ENCODE results near the gene ARHGEF25.
A peak's percentile ranks its signal among the peaks of the same experiment; 100 is the strongest.

Gene ARHGEF25

DNA sequence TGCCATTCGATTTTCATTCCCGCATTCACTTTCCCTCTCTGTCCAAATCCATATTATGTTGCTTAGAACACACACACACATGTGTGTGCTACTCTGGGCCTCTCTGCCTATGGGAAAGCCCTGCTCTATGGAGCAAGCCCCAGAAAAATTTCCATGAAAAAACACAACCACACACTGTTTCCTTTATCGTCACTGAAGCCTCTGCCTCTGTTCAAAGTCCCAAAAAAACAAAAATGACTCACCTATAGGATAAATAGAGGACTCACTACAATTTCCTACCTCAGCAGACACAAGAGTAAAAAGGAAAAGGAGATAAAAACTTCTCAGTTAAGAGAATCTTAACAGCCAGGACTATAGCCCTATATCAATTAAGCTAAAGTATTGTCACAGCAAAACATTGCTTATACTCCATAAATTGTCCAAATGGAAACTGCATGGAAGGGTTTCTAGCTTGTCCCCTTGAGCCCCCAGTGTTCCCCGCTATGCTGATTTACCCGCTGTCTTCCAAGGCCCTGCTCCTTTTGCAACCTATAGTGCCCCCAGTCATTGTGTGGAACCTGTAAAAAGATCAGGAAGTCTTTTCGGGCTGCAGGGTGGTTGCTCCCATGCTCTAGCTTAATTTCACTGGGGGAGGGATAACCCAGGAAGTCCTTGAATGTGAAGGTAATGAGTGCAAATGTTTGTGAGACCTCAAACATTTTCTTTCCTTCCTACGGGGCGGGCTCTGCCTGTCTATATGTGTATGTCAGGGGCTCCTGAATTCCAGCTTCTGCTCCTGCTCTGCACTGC, 31.4 kb upstream of the ARHGEF25 start:
- H3K36me3 ChIP-seq (ENCODE audit: control insufficient read depth in 4 of 4, insufficient read depth in 4 of 4, low read length in 3 of 4) = peaks cover 0 to 18% (median 7%) of the 10 kb centered on the region in 4 experiments
- WGBS (ENCODE audit: insufficient coverage) = 98% methylated on average over 4 of the region's 8 CpGs
- ChIA-PET POLR2A (no interaction called here), CTCF (interaction anchor here (0.6 to 7.7 kb wide), 9 partner anchors 10 to 62 kb away, joined by 3 to 121 read pairs (median 4); no protein-coding TSS in a partner anchor)
- H3K9me3 ChIP-seq (ENCODE audit: control extremely low read depth in 1 of 5, control insufficient read depth in 4 of 5, insufficient read depth in 2 of 5, low read depth in 1 of 5, low read length in 4 of 5) = no peaks in the 10 kb centered on the region
- H3K4me3 ChIP-seq (ENCODE audit: control insufficient read depth in 1 of 7, extremely low read depth in 1 of 7, insufficient read depth in 4 of 7, low read depth in 2 of 7, low read length in 6 of 7) = no peak overlapping the region
- H3K27me3 ChIP-seq (replicated peaks in 2 of 5; ENCODE audit: control insufficient read depth in 4 of 5, insufficient read depth in 5 of 5, low read length in 4 of 5) = peaks cover 0 to 23% (median 0%) of the 10 kb centered on the region in 5 experiments
- no peak for DNase-seq
- H3K4me1 ChIP-seq (ENCODE audit: control extremely low read depth in 1 of 4, control insufficient read depth in 4 of 4, insufficient read depth in 4 of 4, low read length in 3 of 4) = no peaks in the 10 kb centered on the region
- H3K27ac ChIP-seq (ENCODE audit: insufficient read depth in 1 of 2, low read depth in 1 of 2, low read length in 2 of 2, poor library complexity in 1 of 2, severe bottlenecking in 2 of 2) = no peak overlapping the region

DNA sequence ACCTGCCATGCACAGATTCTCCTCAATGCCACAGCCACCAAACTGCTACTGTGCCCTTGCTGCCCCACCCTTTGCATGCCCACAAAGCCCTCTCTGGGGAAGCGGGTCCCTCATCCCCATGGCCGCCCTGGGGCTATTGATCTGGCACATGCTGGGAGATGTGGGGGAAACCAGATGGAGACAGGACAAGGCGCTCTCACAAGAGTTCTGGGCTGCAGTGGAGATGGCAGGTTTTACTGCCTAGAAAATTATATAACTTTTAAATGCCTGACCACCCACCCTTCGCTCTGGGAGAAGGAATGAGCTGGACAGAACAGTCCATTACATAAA, 30.8 kb upstream of the ARHGEF25 start:
- ChIA-PET CTCF (interaction anchor here (0.9 to 7.7 kb wide), 12 partner anchors 10 to 146 kb away, joined by 3 to 121 read pairs (median 4); no protein-coding TSS in a partner anchor), POLR2A (no interaction called here)
- Histone ChIP-seq H3K27me3 (replicated peaks in 2 of 5; ENCODE audit: control insufficient read depth in 4 of 5, insufficient read depth in 5 of 5, low read length in 4 of 5) (peaks cover 0 to 26% (median 0%) of the 10 kb centered on the region in 5 experiments), H3K9me3 (ENCODE audit: control extremely low read depth in 1 of 5, control insufficient read depth in 4 of 5, insufficient read depth in 2 of 5, low read depth in 1 of 5, low read length in 4 of 5) (no peaks in the 10 kb centered on the region), H3K27ac (ENCODE audit: insufficient read depth in 1 of 2, low read depth in 1 of 2, low read length in 2 of 2, poor library complexity in 1 of 2, severe bottlenecking in 2 of 2) (no peak overlapping the region), H3K4me1 (ENCODE audit: control extremely low read depth in 1 of 4, control insufficient read depth in 4 of 4, insufficient read depth in 4 of 4, low read length in 3 of 4) (no peaks in the 10 kb centered on the region), H3K36me3 (ENCODE audit: control insufficient read depth in 4 of 4, insufficient read depth in 4 of 4, low read length in 3 of 4) (peaks cover 0 to 17% (median 4%) of the 10 kb centered on the region in 4 experiments), H3K4me3 (ENCODE audit: control insufficient read depth in 1 of 7, extremely low read depth in 1 of 7, insufficient read depth in 4 of 7, low read depth in 2 of 7, low read length in 6 of 7) (no peak overlapping the region)
- 90% methylated on average over 2 of the region's 4 CpGs for WGBS (ENCODE audit: insufficient coverage)
- no peak for DNase-seq

DNA sequence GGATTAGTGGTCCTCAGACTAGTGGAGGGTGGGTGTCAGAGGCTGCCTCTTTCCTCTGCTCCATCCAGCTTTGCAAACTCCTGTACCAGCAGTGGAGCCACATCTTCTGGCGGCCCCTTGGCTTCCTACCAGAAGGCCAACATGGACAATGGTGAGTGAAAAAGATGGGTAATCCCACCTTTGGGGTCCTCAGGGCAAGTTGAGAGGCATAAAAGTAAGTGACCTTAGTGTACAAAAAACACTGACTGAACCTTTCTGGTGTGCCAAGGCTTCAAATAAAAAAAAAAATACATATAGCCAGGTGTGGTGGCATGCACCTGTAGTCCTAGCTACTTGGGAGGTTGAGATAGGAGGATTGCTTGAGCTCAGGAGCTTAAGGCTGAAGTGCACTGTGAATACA, 29.4 kb upstream of the ARHGEF25 start:
- POLR2A ChIA-PET = no interaction called here
- peaks cover 0 to 6% (median 2%) of the 10 kb centered on the region in 4 experiments for H3K36me3 ChIP-seq (ENCODE audit: control insufficient read depth in 4 of 4, insufficient read depth in 4 of 4, low read length in 3 of 4)
- DNase-seq = no peak
- CTCF ChIA-PET = interaction anchor here (0.7 to 7.7 kb wide), 17 partner anchors 10 to 160 kb away, joined by 3 to 121 read pairs (median 7); no protein-coding TSS in a partner anchor
- peaks cover 0 to 24% (median 0%) of the 10 kb centered on the region in 5 experiments for H3K27me3 ChIP-seq (replicated peaks in 2 of 5; ENCODE audit: control insufficient read depth in 4 of 5, insufficient read depth in 5 of 5, low read length in 4 of 5)
- no peak overlapping the region for H3K27ac ChIP-seq (ENCODE audit: insufficient read depth in 1 of 2, low read depth in 1 of 2, low read length in 2 of 2, poor library complexity in 1 of 2, severe bottlenecking in 2 of 2)
- no CpG with 5 or more reads among the region's 1 CpG for WGBS (ENCODE audit: insufficient coverage)
- H3K4me3 ChIP-seq (ENCODE audit: control insufficient read depth in 1 of 7, extremely low read depth in 1 of 7, insufficient read depth in 4 of 7, low read depth in 2 of 7, low read length in 6 of 7) = no peak overlapping the region
- no peaks in the 10 kb centered on the region for H3K4me1 ChIP-seq (ENCODE audit: control extremely low read depth in 1 of 4, control insufficient read depth in 4 of 4, insufficient read depth in 4 of 4, low read length in 3 of 4)
- H3K9me3 ChIP-seq (ENCODE audit: control extremely low read depth in 1 of 5, control insufficient read depth in 4 of 5, insufficient read depth in 2 of 5, low read depth in 1 of 5, low read length in 4 of 5) = no peaks in the 10 kb centered on the region

DNA sequence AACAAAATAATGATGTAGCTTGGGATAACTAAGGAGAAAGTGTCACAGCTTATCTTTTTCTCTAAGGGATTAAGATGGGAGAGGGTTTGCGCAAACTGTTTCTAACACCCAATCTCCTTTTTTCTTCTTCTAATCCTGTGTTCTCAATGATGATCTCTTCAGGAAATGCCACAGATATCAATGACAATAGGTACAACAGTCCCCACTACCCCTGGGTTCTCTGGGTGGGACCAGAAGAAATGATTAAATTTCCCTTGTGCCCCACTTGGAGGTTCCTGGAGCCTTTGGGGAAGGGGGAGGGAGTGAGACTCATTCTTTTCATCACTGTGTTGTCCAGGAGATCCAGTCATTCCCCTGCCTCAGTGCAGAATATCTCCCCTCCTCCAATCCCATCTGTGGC, 28.8 kb upstream of the ARHGEF25 start:
- H3K9me3 ChIP-seq (ENCODE audit: control extremely low read depth in 1 of 5, control insufficient read depth in 4 of 5, insufficient read depth in 2 of 5, low read depth in 1 of 5, low read length in 4 of 5) = no peaks in the 10 kb centered on the region
- POLR2A ChIA-PET = no interaction called here
- H3K27ac ChIP-seq (ENCODE audit: insufficient read depth in 1 of 2, low read depth in 1 of 2, low read length in 2 of 2, poor library complexity in 1 of 2, severe bottlenecking in 2 of 2) = no peak overlapping the region
- no peaks in the 10 kb centered on the region for H3K4me1 ChIP-seq (ENCODE audit: control extremely low read depth in 1 of 4, control insufficient read depth in 4 of 4, insufficient read depth in 4 of 4, low read length in 3 of 4)
- CTCF ChIA-PET = interaction anchor here (0.7 to 7.7 kb wide), 17 partner anchors 10 to 187 kb away, joined by 3 to 121 read pairs (median 10); no protein-coding TSS in a partner anchor
- peaks cover 0 to 6% (median 2%) of the 10 kb centered on the region in 4 experiments for H3K36me3 ChIP-seq (ENCODE audit: control insufficient read depth in 4 of 4, insufficient read depth in 4 of 4, low read length in 3 of 4)
- H3K4me3 ChIP-seq (ENCODE audit: control insufficient read depth in 1 of 7, extremely low read depth in 1 of 7, insufficient read depth in 4 of 7, low read depth in 2 of 7, low read length in 6 of 7) = no peak overlapping the region
- peaks cover 0 to 27% (median 4%) of the 10 kb centered on the region in 5 experiments for H3K27me3 ChIP-seq (replicated peaks in 2 of 5; ENCODE audit: control insufficient read depth in 4 of 5, insufficient read depth in 5 of 5, low read length in 4 of 5)
- DNase-seq = no peak
- 100% methylated on average over 1 of the region's 1 CpG for WGBS (ENCODE audit: insufficient coverage)

DNA sequence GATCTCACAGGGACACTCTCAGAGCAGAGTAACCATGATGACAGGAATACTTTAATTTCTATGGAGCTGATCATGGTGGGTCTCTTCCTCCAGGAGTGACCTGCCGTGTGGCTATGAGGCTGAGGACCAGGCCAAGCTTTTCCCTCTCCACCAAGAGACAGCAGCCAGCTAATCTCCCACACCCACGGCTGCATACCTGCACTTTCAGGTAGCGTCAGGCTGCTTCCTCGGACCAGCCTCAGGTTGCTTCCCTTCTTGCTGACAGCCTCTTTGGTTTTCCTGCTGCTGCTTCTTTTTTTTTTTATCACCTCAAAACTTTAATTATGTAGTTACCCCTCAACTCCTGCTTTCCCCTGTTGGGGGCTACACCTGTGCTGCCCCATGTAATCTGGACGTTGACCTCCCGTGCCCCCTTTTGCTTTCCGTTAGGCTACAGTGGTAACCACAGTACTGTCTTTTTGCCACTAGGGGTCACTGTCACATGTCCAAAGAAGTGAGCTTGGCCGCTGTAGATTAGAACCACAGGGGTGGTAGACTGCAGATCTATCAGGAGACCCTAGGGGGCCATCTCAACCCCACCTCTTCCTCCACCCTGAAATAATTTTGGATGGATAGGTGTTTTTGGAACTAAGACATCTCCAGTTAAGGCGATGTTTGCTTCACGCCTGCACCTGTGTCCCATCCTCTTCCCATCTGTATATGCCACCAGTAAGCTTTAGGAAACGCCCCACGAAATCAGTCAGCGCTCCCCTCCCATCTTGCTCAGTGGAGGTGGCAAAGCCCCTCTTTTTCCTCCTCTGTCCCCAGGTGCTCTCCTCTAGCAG, 28.0 kb upstream of the ARHGEF25 start:
- ChIA-PET CTCF (interaction anchor here (0.6 to 7.7 kb wide), 31 partner anchors 8 to 259 kb away, joined by 3 to 121 read pairs (median 6); partner anchors contain the start of gene B4GALNT1), POLR2A (interaction anchor here (0.6 kb wide), 1 partner anchor 55 kb away, joined by 3 read pairs; no protein-coding TSS in a partner anchor)
- H3K27ac ChIP-seq (ENCODE audit: insufficient read depth in 1 of 2, low read depth in 1 of 2, low read length in 2 of 2, poor library complexity in 1 of 2, severe bottlenecking in 2 of 2) = no peak overlapping the region
- WGBS (ENCODE audit: insufficient coverage) = 59% methylated on average over 12 of the region's 13 CpGs
- DNase-seq = peak; percentile 88 to 93 (median 91)
- H3K4me1 ChIP-seq (ENCODE audit: control extremely low read depth in 1 of 4, control insufficient read depth in 4 of 4, insufficient read depth in 4 of 4, low read length in 3 of 4) = no peaks in the 10 kb centered on the region
- H3K36me3 ChIP-seq (ENCODE audit: control insufficient read depth in 4 of 4, insufficient read depth in 4 of 4, low read length in 3 of 4) = peaks cover 0 to 6% (median 0%) of the 10 kb centered on the region in 4 experiments
- peaks cover 0 to 25% (median 5%) of the 10 kb centered on the region in 5 experiments for H3K27me3 ChIP-seq (replicated peaks in 2 of 5; ENCODE audit: control insufficient read depth in 4 of 5, insufficient read depth in 5 of 5, low read length in 4 of 5)
- H3K4me3 ChIP-seq (ENCODE audit: control insufficient read depth in 1 of 7, extremely low read depth in 1 of 7, insufficient read depth in 4 of 7, low read depth in 2 of 7, low read length in 6 of 7) = no peak overlapping the region
- H3K9me3 ChIP-seq (ENCODE audit: control extremely low read depth in 1 of 5, control insufficient read depth in 4 of 5, insufficient read depth in 2 of 5, low read depth in 1 of 5, low read length in 4 of 5) = no peaks in the 10 kb centered on the region

DNA sequence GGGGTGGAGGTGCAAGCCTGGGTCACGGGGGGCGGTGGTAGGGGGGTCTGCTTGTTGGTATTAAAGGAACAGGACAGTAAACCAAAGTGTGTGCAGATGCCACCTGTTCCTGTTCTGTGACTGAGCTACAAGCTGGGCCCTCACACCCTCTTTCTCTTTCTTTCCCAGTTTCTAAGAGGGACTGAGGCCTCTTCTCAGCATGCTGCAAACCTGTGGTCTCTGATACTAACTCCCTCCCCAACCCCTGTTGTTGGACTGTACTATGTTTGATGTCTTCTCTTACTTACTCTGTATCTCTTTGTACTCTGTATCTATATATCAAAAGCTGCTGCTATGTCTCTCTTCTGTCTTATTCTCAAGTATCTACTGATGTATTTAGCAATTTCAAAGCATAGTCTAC, 27.2 kb upstream of the ARHGEF25 start:
- H3K27me3 ChIP-seq (replicated peaks in 2 of 5; ENCODE audit: control insufficient read depth in 4 of 5, insufficient read depth in 5 of 5, low read length in 4 of 5) = peaks cover 0 to 25% (median 5%) of the 10 kb centered on the region in 5 experiments
- no CpG with 5 or more reads among the region's 2 CpGs for WGBS (ENCODE audit: insufficient coverage)

More for the DNA sequence above, 27.2 kb upstream of the ARHGEF25 start:
- DNase-seq = no peak
- CTCF ChIA-PET = interaction anchor here (0.8 to 7.7 kb wide), 27 partner anchors 9 to 258 kb away, joined by 3 to 121 read pairs (median 6); partner anchors contain the start of genes ARHGEF25 and B4GALNT1
- no peaks in the 10 kb centered on the region for H3K4me1 ChIP-seq (ENCODE audit: control extremely low read depth in 1 of 4, control insufficient read depth in 4 of 4, insufficient read depth in 4 of 4, low read length in 3 of 4)
- POLR2A ChIA-PET = no interaction called here
- no peak overlapping the region for H3K27ac ChIP-seq (ENCODE audit: insufficient read depth in 1 of 2, low read depth in 1 of 2, low read length in 2 of 2, poor library complexity in 1 of 2, severe bottlenecking in 2 of 2)
- no peak overlapping the region for H3K4me3 ChIP-seq (ENCODE audit: control insufficient read depth in 1 of 7, extremely low read depth in 1 of 7, insufficient read depth in 4 of 7, low read depth in 2 of 7, low read length in 6 of 7)
- no peaks in the 10 kb centered on the region for H3K9me3 ChIP-seq (ENCODE audit: control extremely low read depth in 1 of 5, control insufficient read depth in 4 of 5, insufficient read depth in 2 of 5, low read depth in 1 of 5, low read length in 4 of 5)
- H3K36me3 ChIP-seq (ENCODE audit: control insufficient read depth in 4 of 4, insufficient read depth in 4 of 4, low read length in 3 of 4) = peaks cover 0 to 6% (median 0%) of the 10 kb centered on the region in 4 experiments

Data from common myeloid progenitor, CD34-positive (primary cell).